Vagina (tissue), 2 donors: ENCODE data around the gene NBEAL1.

Experiments used
- POLR2A ChIP-seq, 2 donors: fragments of 450-650 bp; IDR thresholded peaks; one replicate each; pipeline ENCODE4 v1.6.1; 2017; ENCODE audit warnings: antibody characterized with exemption in 2 of 2, mild to moderate bottlenecking in 2 of 2, moderate library complexity in 2 of 2
- POLR2AphosphoS5 ChIP-seq, 2 donors: sonication (generic); formaldehyde crosslinking; IDR thresholded peaks; one replicate each; pipeline ENCODE4 v1.9.0; 2017; ENCODE audit warnings: antibody characterized with exemption in 2 of 2, mild to moderate bottlenecking in 2 of 2, low read depth in 1 of 2; ENCODE audit not compliant: insufficient read depth in 1 of 2
- TF ChIP-seq, protein P1 (sequence below), 3 experiments: fragments of 450-650 bp in 2 of 3; fragments of 200-600 bp in 1 of 3; sonication (generic) in 1 of 3; IDR thresholded peaks; one replicate each; pipeline ENCODE4 v1.5.1; 2017 to 2019; ENCODE audit warnings: antibody characterized with exemption in 3 of 3, mild to moderate bottlenecking in 2 of 3, moderate library complexity in 2 of 3

DNA sequence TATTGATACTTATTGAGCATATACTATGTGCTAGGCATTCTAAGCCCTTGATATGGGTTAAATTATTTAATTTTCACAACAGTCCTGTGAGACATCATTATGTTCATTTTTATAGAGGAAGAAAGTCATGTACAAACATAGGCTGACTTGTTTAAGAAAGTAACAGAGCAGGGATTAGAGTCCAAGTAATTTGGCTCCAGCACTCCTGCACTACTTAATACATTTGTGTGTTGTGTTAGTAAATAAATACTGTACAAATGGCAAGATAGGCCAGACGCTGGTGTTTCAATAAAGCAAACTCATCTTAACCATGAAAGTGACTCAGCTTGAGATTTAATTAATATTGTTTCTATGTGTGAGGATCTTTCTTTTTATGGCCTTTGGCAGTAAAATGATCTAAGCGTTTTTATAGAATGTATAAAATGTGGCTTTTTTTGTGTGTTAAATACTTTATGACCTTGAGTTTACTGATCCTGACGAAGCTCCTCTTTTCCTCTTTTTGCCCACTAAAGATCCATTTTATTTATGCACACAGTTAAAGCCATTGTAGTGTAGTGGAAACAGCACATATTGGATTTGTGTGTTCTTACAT, 21.3 kb downstream of the NBEAL1 start:
- TF ChIP-seq, protein P1, sequence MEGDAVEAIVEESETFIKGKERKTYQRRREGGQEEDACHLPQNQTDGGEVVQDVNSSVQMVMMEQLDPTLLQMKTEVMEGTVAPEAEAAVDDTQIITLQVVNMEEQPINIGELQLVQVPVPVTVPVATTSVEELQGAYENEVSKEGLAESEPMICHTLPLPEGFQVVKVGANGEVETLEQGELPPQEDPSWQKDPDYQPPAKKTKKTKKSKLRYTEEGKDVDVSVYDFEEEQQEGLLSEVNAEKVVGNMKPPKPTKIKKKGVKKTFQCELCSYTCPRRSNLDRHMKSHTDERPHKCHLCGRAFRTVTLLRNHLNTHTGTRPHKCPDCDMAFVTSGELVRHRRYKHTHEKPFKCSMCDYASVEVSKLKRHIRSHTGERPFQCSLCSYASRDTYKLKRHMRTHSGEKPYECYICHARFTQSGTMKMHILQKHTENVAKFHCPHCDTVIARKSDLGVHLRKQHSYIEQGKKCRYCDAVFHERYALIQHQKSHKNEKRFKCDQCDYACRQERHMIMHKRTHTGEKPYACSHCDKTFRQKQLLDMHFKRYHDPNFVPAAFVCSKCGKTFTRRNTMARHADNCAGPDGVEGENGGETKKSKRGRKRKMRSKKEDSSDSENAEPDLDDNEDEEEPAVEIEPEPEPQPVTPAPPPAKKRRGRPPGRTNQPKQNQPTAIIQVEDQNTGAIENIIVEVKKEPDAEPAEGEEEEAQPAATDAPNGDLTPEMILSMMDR (IDR thresholded peaks at IDR 0.05), result no peak
- TF ChIP-seq POLR2AphosphoS5 (IDR thresholded peaks at IDR 0.05; ENCODE audit: insufficient read depth in 1 of 2, low read depth in 1 of 2) (no peak), POLR2A (IDR thresholded peaks at IDR 0.05) (no peak)
